Activated naive CD8-positive, alpha-beta T cell (primary cell): ENCODE data around the gene ESRRA.
A peak's percentile ranks its signal among the peaks of the same experiment; 100 is the strongest.
"Not testable (repeated sequence)": the region's sequence is repeated elsewhere in the genome, so short reads cannot be mapped to it uniquely, and the experiment has no call there.

Experiments
- H3K27ac Mint-ChIP-seq: one replicate; pipeline ENCODE4 v1.8.0; 2021; ENCODE audit warnings: mixed read lengths
- H3K27me3 Mint-ChIP-seq: one replicate; pipeline ENCODE4 v1.8.0; 2021; ENCODE audit warnings: mixed read lengths
- H3K36me3 Mint-ChIP-seq: one replicate; pipeline ENCODE4 v1.8.0; 2021; ENCODE audit warnings: mixed read lengths
- H3K4me1 Mint-ChIP-seq: one replicate; pipeline ENCODE4 v1.8.0; 2021; ENCODE audit warnings: low read depth, mixed read lengths
- H3K4me3 Mint-ChIP-seq: one replicate; pipeline ENCODE4 v1.8.0; 2021; ENCODE audit warnings: mild to moderate bottlenecking, mixed read lengths
- H3K9me3 Mint-ChIP-seq: one replicate; pipeline ENCODE4 v1.8.0; 2021; ENCODE audit warnings: low read depth, mixed read lengths

ESRRA gene

DNA sequence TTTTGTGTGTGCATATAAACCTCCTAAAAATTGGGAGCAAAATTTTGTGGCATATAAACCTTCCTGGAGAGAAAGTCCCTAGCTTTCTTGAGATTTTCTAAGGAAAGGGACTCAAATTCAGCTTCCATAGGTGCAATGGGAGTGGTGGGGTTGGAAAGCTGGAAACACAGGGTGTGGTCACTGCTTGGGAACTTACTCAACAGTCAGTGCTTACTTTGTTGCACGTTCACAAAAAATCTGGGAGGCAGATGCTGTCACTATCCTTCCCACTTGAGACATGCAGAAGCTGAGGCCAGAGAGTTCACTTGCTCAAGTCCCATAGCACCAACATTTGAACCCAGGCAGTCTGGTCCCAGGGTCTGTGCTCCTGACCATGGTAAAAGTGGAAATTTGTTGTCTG, 9.1 kb upstream of the ESRRA start:
- Mint-ChIP-seq H3K4me1 (peaks cover 20% of the 10 kb centered on the region), H3K9me3 (no peaks in the 10 kb centered on the region), H3K4me3 (no peak overlapping the region), H3K27me3 (peaks cover 33% of the 10 kb centered on the region), H3K27ac (no peak overlapping the region), H3K36me3 (no peaks in the 10 kb centered on the region)

- H3K4me1 Mint-ChIP-seq = peaks cover 22% of the 10 kb centered on the region
- H3K9me3 Mint-ChIP-seq = no peaks in the 10 kb centered on the region
- peaks cover 33% of the 10 kb centered on the region for H3K27me3 Mint-ChIP-seq
- H3K27ac Mint-ChIP-seq = no peak overlapping the region
- no peak overlapping the region for H3K4me3 Mint-ChIP-seq
- no peaks in the 10 kb centered on the region for H3K36me3 Mint-ChIP-seq
Measured at GRCh38 chr11:64296830-64297698, 8.3 kb upstream of the ESRRA start.

DNA sequence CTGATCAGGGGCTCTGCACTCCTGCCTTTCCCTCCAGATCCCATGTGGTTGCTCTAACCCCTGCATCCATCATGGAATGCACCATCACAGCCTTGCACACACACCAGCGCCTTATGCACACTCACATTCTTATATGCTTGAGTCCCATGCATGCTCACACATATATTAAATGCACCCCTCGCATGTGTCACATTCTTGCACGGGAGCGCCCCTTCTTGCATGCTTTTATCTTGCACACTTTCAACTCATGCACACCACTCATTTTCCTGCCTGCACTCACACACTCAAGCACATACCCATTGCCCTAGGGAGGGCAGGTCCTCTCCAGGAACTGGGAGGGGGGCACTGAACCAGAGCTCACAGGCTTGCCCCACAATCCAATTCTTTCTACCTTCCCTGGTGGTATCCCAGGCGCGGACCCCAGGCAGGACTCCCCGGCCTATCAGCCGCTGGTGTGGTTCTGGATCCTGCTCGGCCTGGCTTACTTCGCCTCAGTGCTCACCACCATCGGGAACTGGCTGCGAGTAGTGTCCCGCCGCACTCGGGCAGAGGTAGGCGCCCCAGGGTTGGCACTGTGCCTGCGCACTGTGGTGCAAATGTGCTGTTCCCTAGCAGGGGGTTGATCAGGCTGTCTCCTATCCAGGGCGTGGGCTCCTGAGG, 7.5 kb upstream of the ESRRA start:
- H3K4me3 Mint-ChIP-seq = no peak overlapping the region
- peaks cover 20% of the 10 kb centered on the region for H3K4me1 Mint-ChIP-seq
- H3K9me3 Mint-ChIP-seq = no peaks in the 10 kb centered on the region
- no peaks in the 10 kb centered on the region for H3K36me3 Mint-ChIP-seq
- H3K27ac Mint-ChIP-seq = no peak overlapping the region
- H3K27me3 Mint-ChIP-seq = peaks cover 33% of the 10 kb centered on the region

DNA sequence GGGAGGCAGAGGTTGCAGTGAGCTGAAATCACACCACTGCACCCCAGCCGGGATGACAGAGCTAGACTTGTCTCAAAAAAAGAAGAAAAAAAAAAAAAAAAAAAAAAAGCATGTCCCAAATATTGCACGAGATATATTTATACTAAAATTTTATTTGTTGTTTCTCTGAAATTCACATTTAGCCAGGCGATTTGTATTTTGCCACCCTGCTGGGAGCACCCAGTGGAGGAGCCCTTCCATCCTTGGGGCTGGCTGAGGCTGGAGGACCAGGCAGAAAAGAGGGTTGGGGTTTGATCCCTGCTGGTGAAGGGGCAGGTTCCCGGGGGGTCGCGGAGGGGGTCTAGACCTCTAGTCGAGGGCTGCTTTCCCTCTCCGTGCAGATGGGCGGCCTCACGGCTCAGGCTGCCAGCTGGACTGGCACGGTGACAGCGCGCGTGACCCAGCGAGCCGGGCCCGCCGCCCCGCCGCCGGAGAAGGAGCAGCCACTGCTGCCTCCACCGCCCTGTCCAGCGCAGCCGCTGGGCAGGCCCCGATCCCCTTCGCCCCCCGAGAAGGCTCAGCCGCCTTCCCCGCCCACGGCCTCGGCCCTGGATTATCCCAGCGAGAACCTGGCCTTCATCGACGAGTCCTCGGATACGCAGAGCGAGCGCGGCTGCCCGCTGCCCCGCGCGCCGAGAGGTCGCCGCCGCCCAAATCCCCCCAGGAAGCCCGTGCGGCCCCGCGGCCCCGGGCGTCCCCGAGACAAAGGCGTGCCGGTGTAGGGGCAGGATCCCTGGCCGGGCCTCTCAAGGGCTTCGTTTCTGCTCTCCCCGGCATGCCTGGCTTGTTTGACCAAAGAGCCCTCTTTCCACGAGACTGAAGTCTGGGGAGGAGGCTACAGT, 6.1 kb upstream of the ESRRA start:
- Mint-ChIP-seq H3K4me1 (peaks cover 25% of the 10 kb centered on the region), H3K9me3 (no peaks in the 10 kb centered on the region), H3K4me3 (peak overlapping the region; percentile 72), H3K27me3 (peaks cover 30% of the 10 kb centered on the region), H3K27ac (no peak overlapping the region), H3K36me3 (no peaks in the 10 kb centered on the region)

DNA sequence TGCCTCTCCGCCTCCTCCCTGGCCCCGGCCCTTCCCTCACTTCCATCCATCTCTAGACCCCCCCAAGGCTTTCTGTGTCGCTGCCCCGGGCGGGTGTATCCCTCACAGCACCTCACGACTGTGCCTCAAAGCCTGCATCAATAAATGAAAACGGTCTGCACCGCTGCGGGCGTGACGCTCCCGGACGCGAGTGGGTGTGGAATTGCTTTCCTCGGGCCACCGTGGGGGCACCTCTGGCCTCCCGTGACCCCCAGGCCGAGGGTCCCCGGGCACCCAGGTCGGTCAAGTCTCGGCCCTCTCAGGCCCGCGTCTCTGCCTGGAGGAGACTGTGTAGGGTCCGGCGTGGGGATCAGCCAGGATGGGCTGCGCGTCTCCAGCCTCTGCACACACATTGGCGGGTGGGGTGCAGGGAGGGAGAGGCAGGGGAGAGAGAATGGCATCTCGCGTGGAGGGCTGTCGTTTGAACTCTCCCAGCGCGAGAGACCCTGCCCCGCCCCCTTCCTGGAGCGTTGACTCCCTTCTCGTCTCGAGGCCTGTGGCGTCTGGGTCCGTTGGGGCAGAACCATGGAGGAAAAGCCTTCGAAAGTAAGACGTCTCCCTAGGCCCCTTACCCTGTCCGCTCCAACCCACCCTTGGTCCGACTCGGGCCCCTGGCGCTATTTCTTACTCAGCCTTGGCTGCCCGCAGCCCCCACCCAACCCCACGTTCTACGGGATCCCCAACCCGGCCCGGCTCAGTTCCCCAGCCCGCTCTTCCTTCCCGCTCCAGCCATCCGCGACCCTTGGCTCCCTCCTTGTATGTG, 5.3 kb upstream of the ESRRA start, which contains the start of gene CATSPERZ:
CATSPERZ (plus strand) TSS at position 512 of the 802 bp plus-strand sequence; CDS start at position 565, 53 bp downstream.
- Mint-ChIP-seq H3K36me3 (no peaks in the 10 kb centered on the region), H3K4me1 (peaks cover 30% of the 10 kb centered on the region), H3K27ac (no peak within 1 kb of the TSS), H3K4me3 (peak within 1 kb of the TSS; percentile 78), H3K27me3 (peaks cover 27% of the 10 kb centered on the region), H3K9me3 (no peaks in the 10 kb centered on the region)

DNA sequence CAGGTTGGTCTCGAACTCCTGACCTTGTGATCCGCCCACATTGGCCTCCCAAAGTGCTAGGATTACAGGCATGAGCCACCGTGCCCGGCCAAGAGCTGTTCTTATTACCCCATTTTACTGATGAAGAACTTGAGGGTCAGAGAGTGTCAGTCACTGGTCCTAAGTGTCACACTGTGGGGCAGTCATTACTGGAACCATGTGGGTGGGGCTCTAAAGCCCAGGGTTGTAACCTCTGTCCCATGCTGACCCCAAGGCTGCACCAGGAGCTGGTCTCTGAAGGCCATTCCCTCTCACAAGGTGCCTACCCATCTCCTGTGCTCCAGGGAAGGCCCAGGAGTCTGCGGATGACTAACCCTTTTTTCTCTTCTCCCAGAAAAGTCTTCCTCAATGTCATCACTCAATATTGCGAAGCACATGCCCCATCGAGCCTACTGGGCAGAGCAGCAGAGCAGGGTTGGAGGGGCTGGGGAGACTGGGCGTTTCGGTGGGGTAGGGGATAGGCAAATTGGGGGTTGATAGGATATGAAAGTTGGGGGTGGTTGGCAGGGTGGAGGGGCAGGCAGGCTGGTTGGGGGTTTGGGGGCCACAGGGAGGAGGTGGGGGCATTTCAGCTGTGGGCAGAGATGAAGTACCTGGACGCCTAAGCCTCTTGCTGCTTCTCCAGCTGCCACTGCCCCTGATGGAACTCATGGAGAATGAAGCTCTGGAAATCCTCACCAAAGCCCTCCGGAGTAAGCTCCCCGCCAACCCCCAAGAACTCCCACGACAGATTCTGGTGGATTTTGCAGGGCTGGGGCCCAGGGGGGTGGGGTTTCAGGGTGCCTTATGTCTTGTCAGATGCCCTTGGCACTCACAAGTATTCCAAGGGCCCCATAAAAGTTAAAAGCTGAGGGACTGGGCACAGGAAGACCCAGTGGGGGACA, 2.0 kb upstream of the ESRRA start:
- Mint-ChIP-seq H3K36me3 (peaks cover 2% of the 10 kb centered on the region), H3K27me3 (peaks cover 5% of the 10 kb centered on the region), H3K27ac (no peak overlapping the region), H3K4me1 (peaks cover 37% of the 10 kb centered on the region), H3K9me3 (no peaks in the 10 kb centered on the region), H3K4me3 (peak overlapping the region; percentile 90)

- no peaks in the 10 kb centered on the region for H3K9me3 Mint-ChIP-seq
- peak overlapping the region; percentile 98 for H3K27ac Mint-ChIP-seq
- peaks cover 37% of the 10 kb centered on the region for H3K4me1 Mint-ChIP-seq
- peaks cover 5% of the 10 kb centered on the region for H3K27me3 Mint-ChIP-seq
- peaks cover 2% of the 10 kb centered on the region for H3K36me3 Mint-ChIP-seq
- H3K4me3 Mint-ChIP-seq = peak overlapping the region; percentile 90
Measured at GRCh38 chr11:64304032-64304315, 1.4 kb upstream of the ESRRA start.

GRCh38 chr11:64304316-64305072, 830 bp upstream of the ESRRA start:
- H3K27ac Mint-ChIP-seq = peak overlapping the region; percentile 98
- H3K36me3 Mint-ChIP-seq = peaks cover 2% of the 10 kb centered on the region
- peaks cover 37% of the 10 kb centered on the region for H3K4me1 Mint-ChIP-seq
- H3K4me3 Mint-ChIP-seq = peak overlapping the region; percentile 90
- H3K27me3 Mint-ChIP-seq = peaks cover 5% of the 10 kb centered on the region
- no peaks in the 10 kb centered on the region for H3K9me3 Mint-ChIP-seq

DNA sequence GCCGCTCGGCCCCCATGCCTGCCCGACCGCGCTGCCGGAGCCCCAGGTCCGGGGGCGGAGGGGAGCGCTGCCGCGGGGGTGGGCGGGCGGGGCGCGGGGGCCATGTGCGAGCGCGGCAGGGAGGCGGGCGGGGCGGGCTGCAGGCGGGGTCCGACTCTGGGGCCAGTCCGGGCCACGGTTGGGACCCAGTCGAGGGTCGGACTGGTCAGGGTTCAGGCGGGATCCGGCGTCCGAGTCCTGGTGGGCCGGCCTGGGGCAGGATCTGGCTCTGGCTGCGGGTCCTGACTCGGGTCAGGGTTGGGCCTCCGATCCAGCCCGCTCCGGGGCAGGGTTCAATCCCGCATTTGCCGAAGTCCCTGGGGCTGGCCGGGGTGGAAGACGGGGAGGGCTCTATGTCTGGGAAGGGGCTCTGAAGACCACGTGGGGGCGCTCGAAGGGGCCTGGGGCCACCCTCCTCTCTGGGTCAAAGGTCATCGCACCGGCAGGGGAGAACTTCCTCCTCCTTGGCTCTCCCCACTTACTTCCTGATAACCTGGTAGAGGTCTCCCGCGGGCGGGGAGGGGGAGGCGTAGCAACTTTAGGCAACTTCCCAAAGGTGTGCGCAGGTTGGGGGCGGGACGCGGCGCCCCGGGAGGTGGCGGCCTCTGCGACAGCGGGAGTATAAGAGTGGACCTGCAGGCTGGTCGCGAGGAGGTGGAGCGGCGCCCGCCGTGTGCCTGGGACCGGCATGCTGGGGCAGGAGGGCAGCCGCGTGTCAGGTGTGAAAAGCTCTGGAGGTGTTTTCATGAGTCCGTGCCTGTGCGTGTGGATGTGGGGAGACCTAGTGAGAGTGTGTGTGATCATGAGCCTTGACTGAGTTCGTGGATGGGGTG, 603 bp downstream of the ESRRA start:
- Mint-ChIP-seq H3K9me3 (no peaks in the 10 kb centered on the region), H3K36me3 (peaks cover 2% of the 10 kb centered on the region), H3K4me1 (peaks cover 35% of the 10 kb centered on the region), H3K27ac (peak overlapping the region; percentile 96), H3K27me3 (no peaks in the 10 kb centered on the region), H3K4me3 (peak overlapping the region; percentile 100)

DNA sequence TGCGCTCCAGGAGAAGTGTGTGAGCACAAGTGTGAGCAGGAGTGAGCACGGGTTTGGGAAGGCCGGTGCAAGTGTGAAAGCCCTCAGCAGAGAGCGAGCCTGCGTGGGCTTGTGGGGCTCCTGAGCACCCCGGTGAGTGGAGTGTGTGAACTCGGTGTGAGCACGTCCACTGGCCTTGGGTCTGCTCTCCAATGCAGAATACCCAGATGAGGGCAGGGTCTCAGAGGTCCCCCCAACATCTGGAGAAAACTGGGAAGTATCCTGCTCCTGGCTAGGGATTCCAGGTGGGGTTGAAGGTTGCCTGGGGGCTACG, 1.2 kb downstream of the ESRRA start:
- H3K4me3 Mint-ChIP-seq = peak overlapping the region; percentile 100
- H3K9me3 Mint-ChIP-seq = no peaks in the 10 kb centered on the region
- H3K36me3 Mint-ChIP-seq = peaks cover 2% of the 10 kb centered on the region
- peak overlapping the region; percentile 96 for H3K27ac Mint-ChIP-seq
- H3K4me1 Mint-ChIP-seq = peaks cover 35% of the 10 kb centered on the region
- H3K27me3 Mint-ChIP-seq = no peaks in the 10 kb centered on the region

DNA sequence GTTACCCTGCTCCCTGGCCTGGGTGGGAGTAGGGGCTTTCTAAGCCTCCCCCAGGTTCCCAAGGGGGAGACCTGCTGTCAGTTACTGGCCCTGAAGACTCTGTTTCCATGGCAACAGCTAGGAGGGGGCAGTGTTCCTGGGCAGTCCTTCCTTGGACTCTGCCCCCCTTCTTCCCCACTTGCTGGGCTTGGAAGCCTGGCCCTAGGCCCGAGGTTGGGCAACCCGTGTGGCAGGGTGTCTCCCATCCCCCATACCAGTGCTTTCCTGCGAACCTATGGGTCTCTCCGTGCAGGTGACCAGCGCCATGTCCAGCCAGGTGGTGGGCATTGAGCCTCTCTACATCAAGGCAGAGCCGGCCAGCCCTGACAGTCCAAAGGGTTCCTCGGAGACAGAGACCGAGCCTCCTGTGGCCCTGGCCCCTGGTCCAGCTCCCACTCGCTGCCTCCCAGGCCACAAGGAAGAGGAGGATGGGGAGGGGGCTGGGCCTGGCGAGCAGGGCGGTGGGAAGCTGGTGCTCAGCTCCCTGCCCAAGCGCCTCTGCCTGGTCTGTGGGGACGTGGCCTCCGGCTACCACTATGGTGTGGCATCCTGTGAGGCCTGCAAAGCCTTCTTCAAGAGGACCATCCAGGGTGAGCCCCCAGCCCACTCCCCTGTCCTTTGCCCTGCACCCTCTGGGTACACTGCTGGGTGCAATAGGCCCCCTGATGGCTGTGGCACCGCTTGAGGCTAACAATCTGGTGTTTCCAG, 1.7 kb downstream of the ESRRA start:
- H3K4me1 Mint-ChIP-seq = peaks cover 32% of the 10 kb centered on the region
- peaks cover 2% of the 10 kb centered on the region for H3K36me3 Mint-ChIP-seq
- peak overlapping the region; percentile 100 for H3K4me3 Mint-ChIP-seq
- H3K27me3 Mint-ChIP-seq = no peaks in the 10 kb centered on the region
- no peaks in the 10 kb centered on the region for H3K9me3 Mint-ChIP-seq
- H3K27ac Mint-ChIP-seq = peak overlapping the region; percentile 96

DNA sequence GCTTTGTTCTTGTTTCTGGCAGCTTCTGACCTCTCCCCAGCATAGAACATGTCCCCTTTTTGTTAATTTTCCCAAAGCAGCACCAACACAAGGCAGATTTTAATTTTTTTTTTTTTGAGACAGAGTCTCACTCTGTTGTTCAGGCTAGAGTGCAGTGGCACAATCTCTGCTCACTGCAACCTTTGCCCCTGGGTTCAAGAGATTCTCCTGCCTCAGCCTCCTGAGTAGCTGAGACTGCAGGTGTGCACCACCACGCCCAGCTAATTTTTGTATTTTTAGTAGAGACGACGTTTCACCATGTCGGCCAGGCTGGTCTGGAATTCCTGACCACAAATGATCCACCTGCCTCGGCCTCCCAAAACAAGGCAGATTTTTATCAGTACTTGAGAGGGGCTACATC, 2.5 kb downstream of the ESRRA start:
- Mint-ChIP-seq H3K4me3 (peak overlapping the region; percentile 100), H3K27ac (peak overlapping the region; percentile 78), H3K4me1 (peaks cover 37% of the 10 kb centered on the region)
- H3K27me3 Mint-ChIP-seq, H3K36me3 Mint-ChIP-seq, H3K9me3 Mint-ChIP-seq: not testable (repeated sequence)
